ENCODE measurements around the gene KRTAP10-3. TPM values are rescaled to one million over a fixed set of nuclear protein-coding genes. Genes with fewer than 3 reads are reported as not detected.
A peak's percentile ranks its signal among the peaks of the same experiment; 100 is the strongest.
"Not testable (repeated sequence)": the region's sequence is repeated elsewhere in the genome, so short reads cannot be mapped to it uniquely, and the experiment has no call there.

KRTAP10-3 gene
- total RNA-seq, 1 donor from 2014 or later = not detected

DNA sequence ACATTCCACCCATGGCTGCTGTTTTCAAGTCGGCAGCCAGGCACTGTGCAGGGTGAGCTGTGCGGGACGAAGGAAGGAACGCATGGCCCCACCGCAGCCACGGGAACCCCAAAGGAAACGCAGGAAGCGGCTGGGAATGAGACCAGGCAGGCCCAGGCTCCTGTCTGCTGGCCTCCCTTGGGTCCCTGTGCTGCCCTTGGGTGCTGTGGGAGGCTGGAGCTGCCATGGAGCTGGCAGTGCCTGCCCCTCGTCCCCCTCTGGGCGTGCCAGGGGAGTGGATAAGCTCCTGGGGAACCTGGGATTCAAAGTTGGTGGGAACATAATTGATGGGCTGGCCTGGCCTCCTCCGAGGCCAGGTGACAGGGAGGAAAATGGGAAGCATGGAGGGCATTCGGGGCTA is 9.7 kb upstream of the KRTAP10-3 start:
- TF ChIP-seq, protein P1, sequence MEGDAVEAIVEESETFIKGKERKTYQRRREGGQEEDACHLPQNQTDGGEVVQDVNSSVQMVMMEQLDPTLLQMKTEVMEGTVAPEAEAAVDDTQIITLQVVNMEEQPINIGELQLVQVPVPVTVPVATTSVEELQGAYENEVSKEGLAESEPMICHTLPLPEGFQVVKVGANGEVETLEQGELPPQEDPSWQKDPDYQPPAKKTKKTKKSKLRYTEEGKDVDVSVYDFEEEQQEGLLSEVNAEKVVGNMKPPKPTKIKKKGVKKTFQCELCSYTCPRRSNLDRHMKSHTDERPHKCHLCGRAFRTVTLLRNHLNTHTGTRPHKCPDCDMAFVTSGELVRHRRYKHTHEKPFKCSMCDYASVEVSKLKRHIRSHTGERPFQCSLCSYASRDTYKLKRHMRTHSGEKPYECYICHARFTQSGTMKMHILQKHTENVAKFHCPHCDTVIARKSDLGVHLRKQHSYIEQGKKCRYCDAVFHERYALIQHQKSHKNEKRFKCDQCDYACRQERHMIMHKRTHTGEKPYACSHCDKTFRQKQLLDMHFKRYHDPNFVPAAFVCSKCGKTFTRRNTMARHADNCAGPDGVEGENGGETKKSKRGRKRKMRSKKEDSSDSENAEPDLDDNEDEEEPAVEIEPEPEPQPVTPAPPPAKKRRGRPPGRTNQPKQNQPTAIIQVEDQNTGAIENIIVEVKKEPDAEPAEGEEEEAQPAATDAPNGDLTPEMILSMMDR (IDR thresholded peaks at IDR 0.05) = no peak
- Histone ChIP-seq H3K9me3 (no peaks in the 10 kb centered on the region), H3K4me1 (no peaks in the 10 kb centered on the region), H3K36me3 (no peaks in the 10 kb centered on the region), H3K4me3 (no peak overlapping the region), H3K27ac (no peak overlapping the region), H3K27me3 (no peaks in the 10 kb centered on the region)
- ATAC-seq = peak; percentile 9
- DNase-seq = peak; percentile 59
- intact Hi-C loops (cut with DNase I) = no loop called here

DNA sequence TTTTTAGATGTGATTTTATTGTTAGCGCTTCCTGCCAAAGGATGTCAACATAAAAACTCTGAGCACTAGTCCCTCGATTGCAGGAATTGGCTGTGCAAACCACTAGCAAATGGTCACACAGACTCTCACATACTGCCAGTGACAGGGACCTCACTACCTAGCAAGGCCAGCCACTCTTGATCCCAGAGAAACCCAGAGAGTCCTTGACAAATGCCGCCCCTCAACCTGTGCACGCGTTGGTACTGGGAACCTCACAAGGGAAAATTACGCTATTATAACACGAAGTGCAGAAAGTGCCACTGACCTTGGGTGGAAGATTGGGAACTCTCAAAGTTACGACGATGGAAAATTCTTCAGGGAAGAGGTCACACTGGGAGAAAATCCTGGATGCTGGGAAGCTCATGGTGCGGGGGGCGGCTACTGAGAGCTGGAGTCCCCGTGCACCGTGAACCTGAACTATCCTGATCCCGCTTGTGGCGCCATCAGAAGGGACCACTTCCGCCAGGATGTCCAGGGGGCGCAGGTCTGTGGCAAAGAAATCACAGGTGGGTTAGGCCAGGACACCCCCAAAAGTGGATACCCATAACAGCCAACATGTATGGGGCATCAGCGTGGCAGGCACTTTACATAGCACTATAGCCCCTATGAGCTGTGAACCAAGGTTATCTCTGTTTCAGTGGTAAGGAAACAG is 9.0 kb upstream of the KRTAP10-3 start:
- TF ChIP-seq, protein P1 (IDR thresholded peaks at IDR 0.05) = no peak
- H3K9me3 ChIP-seq = no peaks in the 10 kb centered on the region
- H3K27ac ChIP-seq = no peak overlapping the region
- intact Hi-C loops (cut with DNase I) = no loop called here
- DNase-seq (peak; percentile 50), ATAC-seq (no peak)
- H3K4me3 ChIP-seq = no peak overlapping the region
- H3K4me1 ChIP-seq = no peaks in the 10 kb centered on the region
- H3K27me3 ChIP-seq = no peaks in the 10 kb centered on the region
- H3K36me3 ChIP-seq = no peaks in the 10 kb centered on the region

DNA sequence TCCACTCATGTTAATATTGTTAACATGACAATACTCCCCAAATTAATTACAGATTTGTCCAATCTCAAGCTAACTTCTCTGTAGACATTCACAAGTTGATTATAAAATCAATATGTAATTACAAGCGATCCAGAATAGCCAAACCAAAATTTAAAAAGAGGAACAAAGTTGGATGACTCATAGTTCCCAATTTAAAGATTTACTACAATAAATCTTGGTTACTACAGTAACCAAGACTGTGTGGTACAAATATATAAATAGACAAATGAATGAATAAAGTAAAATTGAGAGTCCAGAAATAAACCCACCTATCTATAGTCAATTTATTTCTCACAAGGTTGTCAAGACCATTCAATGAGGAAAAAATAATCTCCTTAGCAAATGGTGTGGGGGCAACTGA is 7.8 kb upstream of the KRTAP10-3 start:
- H3K36me3 ChIP-seq = no peaks in the 10 kb centered on the region
- peak; percentile 32 for ATAC-seq
- H3K27ac ChIP-seq = no peak overlapping the region
- no peaks in the 10 kb centered on the region for H3K27me3 ChIP-seq
- H3K4me3 ChIP-seq = no peak overlapping the region
- TF ChIP-seq, protein P1 (IDR thresholded peaks at IDR 0.05) = no peak
- DNase-seq = no peak
- H3K4me1 ChIP-seq = no peaks in the 10 kb centered on the region
- H3K9me3 ChIP-seq = no peaks in the 10 kb centered on the region
- intact Hi-C loops (cut with DNase I) = no loop called here

DNA sequence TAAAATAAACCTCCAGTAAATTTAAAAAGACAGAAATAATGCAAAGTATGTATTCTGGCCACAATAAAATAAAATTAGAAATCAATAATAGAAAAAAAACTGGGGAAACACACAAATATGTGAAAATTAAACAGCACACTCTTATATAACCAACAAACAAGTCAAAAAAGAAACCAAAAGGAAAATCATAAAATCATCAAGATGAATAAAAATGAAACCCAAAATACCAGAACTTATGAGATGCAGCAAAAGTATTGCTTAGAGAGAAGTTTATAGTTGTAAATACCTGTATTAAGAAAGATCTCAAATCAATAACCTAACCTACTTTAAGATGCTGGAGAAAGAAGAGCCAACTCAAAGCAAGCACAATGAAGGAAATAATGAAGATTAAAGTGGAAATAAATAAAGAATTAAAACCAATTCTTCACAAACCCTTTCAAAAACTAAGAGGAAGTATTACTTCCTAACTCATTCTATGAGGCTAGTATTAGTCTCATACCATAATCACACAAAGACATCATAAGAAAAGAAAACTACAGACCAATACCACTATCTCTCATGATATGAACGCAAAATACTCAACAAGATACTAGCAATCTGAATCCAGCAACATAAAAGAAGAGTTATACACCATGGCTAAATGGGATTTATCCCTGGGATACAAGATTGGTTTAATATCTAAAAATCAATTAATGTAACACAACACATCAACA is 6.4 kb upstream of the KRTAP10-3 start:
- H3K27me3 ChIP-seq = no peaks in the 10 kb centered on the region
- TF ChIP-seq, protein P1 (IDR thresholded peaks at IDR 0.05) = no peak
- DNase-seq (no peak), ATAC-seq (no peak)
- H3K27ac ChIP-seq = no peak overlapping the region
- no peaks in the 10 kb centered on the region for H3K9me3 ChIP-seq
- no peak overlapping the region for H3K4me3 ChIP-seq
- H3K4me1 ChIP-seq = no peaks in the 10 kb centered on the region
- intact Hi-C loops (cut with DNase I) = no loop called here
- H3K36me3 ChIP-seq = no peaks in the 10 kb centered on the region

DNA sequence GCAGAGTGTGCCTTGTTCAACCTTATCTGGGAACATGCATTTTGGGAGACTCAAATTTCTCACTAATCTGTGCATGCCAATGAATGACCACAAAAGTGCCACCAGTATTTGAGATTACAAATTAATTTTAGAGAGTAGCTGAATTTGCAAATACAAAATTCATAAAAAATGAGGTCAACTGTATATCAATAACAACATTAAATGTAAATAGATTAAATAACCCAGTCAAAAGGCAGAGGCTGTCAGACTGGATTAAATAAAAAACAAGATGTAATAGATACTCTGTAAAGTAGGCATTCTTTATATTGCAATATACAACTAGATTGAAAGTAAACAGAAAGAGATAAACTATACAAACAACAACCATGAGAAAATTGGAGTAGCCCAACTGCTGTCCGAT is 5.5 kb upstream of the KRTAP10-3 start:
- intact Hi-C loops (cut with DNase I) = no loop called here
- H3K4me3 ChIP-seq = no peak overlapping the region
- TF ChIP-seq, protein P1 (IDR thresholded peaks at IDR 0.05) = no peak
- no peaks in the 10 kb centered on the region for H3K9me3 ChIP-seq
- H3K36me3 ChIP-seq = no peaks in the 10 kb centered on the region
- DNase-seq = no peak
- no peak overlapping the region for H3K27ac ChIP-seq
- no peak for ATAC-seq
- H3K4me1 ChIP-seq = no peaks in the 10 kb centered on the region
- no peaks in the 10 kb centered on the region for H3K27me3 ChIP-seq

DNA sequence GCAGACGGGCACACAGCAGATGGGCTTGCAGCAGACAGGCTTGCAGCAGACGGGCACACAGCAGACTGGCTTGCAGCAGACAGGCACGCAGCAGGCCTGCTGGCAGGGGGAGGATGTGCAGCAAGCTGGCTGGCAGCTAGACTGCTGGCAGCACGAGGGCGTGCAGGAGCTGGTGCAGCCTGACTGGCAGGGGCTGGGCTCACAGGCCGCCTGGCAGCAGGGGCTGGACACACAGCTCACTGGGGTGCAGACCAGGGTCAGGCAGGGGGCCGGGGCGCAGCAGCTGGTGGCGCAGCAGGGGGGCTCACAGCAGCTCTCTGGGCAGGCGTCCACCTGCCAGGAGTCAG is 293 bp downstream of the KRTAP10-3 start:
- DNase-seq; H3K27ac ChIP-seq; H3K36me3 ChIP-seq; H3K4me3 ChIP-seq; intact Hi-C loops (cut with DNase I); H3K9me3 ChIP-seq; H3K27me3 ChIP-seq; ATAC-seq; H3K4me1 ChIP-seq: not testable (repeated sequence)

Data from upper lobe of right lung (tissue), 1 donor.